Pancreas (tissue), 10 donors: Measurements from ENCODE around the gene CD244. TPM values are rescaled to one million over a fixed set of nuclear protein-coding genes. Genes with fewer than 3 reads are reported as not detected.

Experiments
- ATAC-seq, 4 donors: fragments of 200-7000 bp; cut with Tn5 transposase; one replicate each; pipeline versions ENCODE4 v1.8.0 to v1.9.1; 2020; ENCODE audit warnings: mild to moderate bottlenecking in 4 of 4, moderate library complexity in 4 of 4
- DNase-seq, 6 donors: peaks; one replicate each; pipeline ENCODE4 v3.0.0-alpha.2; 2020
- FAIRE-seq: peaks from 2 replicates; lab custom pipeline; 2012; peaks lifted over from hg19 to GRCh38; lab: Jason Lieb, UNC
- H3K27ac ChIP-seq, 4 donors: fragments of 200-600 bp; sonication (generic); 1 replicate in 3 of 4; 2 replicates in 1 of 4; pipeline versions ENCODE4 v1.5.0 to v1.8.0; 2020
- H3K27me3 ChIP-seq, 4 donors: fragments of 200-600 bp; one replicate each; pipeline ENCODE4 v1.8.0; 2021
- H3K36me3 ChIP-seq, 3 donors: fragments of 200-600 bp; sonication (generic) in 1 of 3; one replicate each; pipeline versions ENCODE4 v1.5.0 to v1.8.0; 2020 to 2021
- H3K4me1 ChIP-seq, 3 donors: fragments of 200-600 bp; one replicate each; pipeline ENCODE4 v1.8.0; 2021
- H3K4me3 ChIP-seq, 4 donors: fragments of 200-600 bp; sonication (generic) in 2 of 4; one replicate each; pipeline versions ENCODE4 v1.5.0 to v1.8.0; 2020 to 2021
- H3K9me3 ChIP-seq, 4 donors: fragments of 200-600 bp; one replicate each; pipeline ENCODE4 v1.8.0; 2021
- CTCF ChIP-seq, 4 donors: fragments of 200-600 bp; sonication (generic) in 3 of 4; IDR thresholded peaks; one replicate each; pipeline versions ENCODE4 v1.5.0 to v1.8.0; 2021; ENCODE audit warnings: antibody characterized with exemption in 4 of 4
- WGBS, 2 donors: extraction: QIAGEN DNeasy Blood & Tissue Kit; methylation state at CpG; one replicate each; pipeline ENCODE4 v1.1.7; 2013; 5-methylcytosine and 5-hydroxymethylcytosine counted together
- intact Hi-C, 3 donors: fragments of 100-400 bp; cut with DNase I; formaldehyde crosslinking; loops; one replicate each; pipeline versions ENCODE4 v1.11.1 to v1.14.2; 2022
- polyA plus RNA-seq, 2 donors: library from polyadenylated mRNA; stranded (reverse); fragments of 200-250 nt; gene quantifications; one replicate each; pipeline ENCODE4 v1.2.3, GENCODE V29; 2013
- total RNA-seq, 6 donors: library from RNA; stranded (reverse); fragmentation: NEBNext Ultra II Directional in 4 of 6; extraction: Animal tissue kit (Norgen Biotek cat#: 25700) in 4 of 6; gene quantifications; one replicate each; pipeline versions ENCODE4 v1.2.1 to v1.2.4, GENCODE V29; 2021 to 2023
- donor health status: healthy with polysubstance abuse.
- donor health status: DM: no; HTN: no; CAD: no; lungs with moderate emphysema.
- donor health status: DM: no; HTN: no; CAD: no.
- donor health status: control.
- donor health status: control.
- donor health status: Bipolar disorder and iron deficiency.
- donor health status: DM: yes; HTN: yes; CAD: no.
- donor health status: DM: no; HTN: no; CAD: no.
- donor health status: DM: no; HTN: no; CAD: no.
- donor health status: DM: yes; HTN: yes; CAD: no.

Gene CD244
- total and polyA plus RNA-seq, 8 donors: 0.06 to 0.79 (median 0.14) TPM; not detected in 2

DNA sequence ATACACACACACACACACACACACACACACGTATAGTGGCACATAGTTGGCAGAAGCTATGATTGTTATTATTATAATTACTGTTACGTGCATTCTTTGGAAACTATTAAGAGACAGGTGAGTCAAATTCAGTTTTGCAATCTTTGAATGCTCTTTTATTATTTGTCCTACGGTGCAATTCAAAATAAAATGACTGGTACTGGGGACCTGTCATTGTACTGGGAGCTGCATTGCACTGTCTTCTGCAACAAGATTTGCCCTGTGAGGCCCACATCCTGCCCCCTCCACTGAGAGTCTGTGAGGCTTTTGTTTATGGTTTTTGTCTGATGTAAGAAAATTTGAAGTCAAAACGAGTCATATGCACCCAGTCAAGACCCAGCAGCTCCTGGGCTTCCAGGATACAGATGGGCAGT lies 64.8 kb downstream of the CD244 start:
- FAIRE-seq (no peak), DNase-seq (no peak), ATAC-seq (no peak)
- intact Hi-C loops: no loop called here
- no peak overlapping the region for H3K4me3 ChIP-seq
- 31 to 39% methylated on average over 4 of the region's 4 CpGs for WGBS, 2 donors
- no peaks in the 10 kb centered on the region for H3K36me3 ChIP-seq
- no peak for TF ChIP-seq CTCF (IDR thresholded peaks at IDR 0.05)
- H3K9me3 ChIP-seq: no peaks in the 10 kb centered on the region
- no peaks in the 10 kb centered on the region for H3K27me3 ChIP-seq
- H3K4me1 ChIP-seq: no peaks in the 10 kb centered on the region
- H3K27ac ChIP-seq: no peak overlapping the region

DNA sequence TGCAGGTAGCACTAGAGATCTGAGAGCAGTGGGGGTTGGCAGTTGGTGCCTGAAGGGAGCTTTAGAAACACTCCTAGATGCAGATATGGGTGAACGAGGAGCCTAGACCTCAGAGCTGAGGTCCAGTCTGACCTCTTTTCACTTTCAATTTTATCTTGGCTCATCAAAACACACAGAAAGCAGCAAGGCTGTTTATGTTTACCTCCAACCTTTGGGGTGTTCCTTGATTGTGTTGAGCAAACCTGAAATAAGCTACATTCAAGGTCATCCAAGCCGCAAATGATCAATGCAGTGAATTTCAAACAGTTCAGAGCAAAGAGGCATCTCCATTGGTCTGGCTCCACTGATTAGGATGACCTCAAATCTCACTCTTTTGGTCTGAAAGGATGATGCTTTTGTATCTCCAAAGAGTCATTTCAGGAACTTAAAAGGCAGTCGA lies 65.4 kb downstream of the CD244 start:
- no peaks in the 10 kb centered on the region for H3K9me3 ChIP-seq
- no peak overlapping the region for H3K4me3 ChIP-seq
- ATAC-seq (no peak), DNase-seq (no peak), FAIRE-seq (no peak)
- no peaks in the 10 kb centered on the region for H3K27me3 ChIP-seq
- no peaks in the 10 kb centered on the region for H3K36me3 ChIP-seq
- intact Hi-C loops: no loop called here
- TF ChIP-seq CTCF (IDR thresholded peaks at IDR 0.05): no peak
- WGBS, 2 donors: 56 to 62% methylated on average over 3 of the region's 3 CpGs
- H3K4me1 ChIP-seq: no peaks in the 10 kb centered on the region
- H3K27ac ChIP-seq: no peak overlapping the region

- H3K27me3 ChIP-seq: no peaks in the 10 kb centered on the region
- DNase-seq (no peak), FAIRE-seq (no peak), ATAC-seq (peak in 3 of 4 donors; percentile 35 to 58 (median 56))
- no peak within 1 kb of the TSS for H3K27ac ChIP-seq
- no peaks in the 10 kb centered on the region for H3K4me1 ChIP-seq
- H3K9me3 ChIP-seq: no peaks in the 10 kb centered on the region
- no peak for TF ChIP-seq CTCF (IDR thresholded peaks at IDR 0.05)
- no peaks in the 10 kb centered on the region for H3K36me3 ChIP-seq
- no peak within 1 kb of the TSS for H3K4me3 ChIP-seq
- WGBS, 2 donors: 89 to 100% methylated on average over 4 of the region's 4 CpGs
- intact Hi-C loops: no loop called here
Measured at GRCh38 chr1:160795951-160796383, 66.7 kb downstream of the CD244 start, which contains the start of gene LY9. Gene LY9, plus strand, starts transcription at chr1:160796174. Its CDS starts 14 bp downstream, at chr1:160796188.

- TF ChIP-seq CTCF (IDR thresholded peaks at IDR 0.05): no peak
- WGBS, 2 donors: 42 to 45% methylated on average over 3 of the region's 3 CpGs
- no peak overlapping the region for H3K27ac ChIP-seq
- H3K36me3 ChIP-seq: no peaks in the 10 kb centered on the region
- H3K27me3 ChIP-seq: no peaks in the 10 kb centered on the region
- no peaks in the 10 kb centered on the region for H3K9me3 ChIP-seq
- no peak for DNase-seq
- H3K4me1 ChIP-seq: no peaks in the 10 kb centered on the region
- no peak for ATAC-seq
- intact Hi-C loops: no loop called here
- H3K4me3 ChIP-seq: no peak overlapping the region
- no peak for FAIRE-seq
Measured at GRCh38 chr1:160794376-160794775, 68.3 kb downstream of the CD244 start.

GRCh38 chr1:160789702-160790611 lies 72.7 kb downstream of the CD244 start:
- H3K4me1 ChIP-seq: no peaks in the 10 kb centered on the region
- intact Hi-C loops: no loop called here
- H3K9me3 ChIP-seq: no peaks in the 10 kb centered on the region
- TF ChIP-seq CTCF (IDR thresholded peaks at IDR 0.05): no peak
- FAIRE-seq: no peak
- H3K27me3 ChIP-seq: no peaks in the 10 kb centered on the region
- H3K27ac ChIP-seq: no peak overlapping the region
- H3K36me3 ChIP-seq: no peaks in the 10 kb centered on the region
- DNase-seq: no peak
- WGBS, 2 donors: 78 to 82% methylated on average over 13 of the region's 13 CpGs
- H3K4me3 ChIP-seq: no peak overlapping the region
- ATAC-seq: peak in 2 of 4 donors; percentile 40 to 50
